K562 (cell line): ENCODE measurements around the gene LMBR1L. TPM values are rescaled to one million over a fixed set of nuclear protein-coding genes. Genes with fewer than 3 reads are reported as not detected.
A peak's percentile ranks its signal among the peaks of the same experiment; 100 is the strongest.

Source experiments
- AFF1 ChIP-seq, 2 experiments: fragments of 450-650 bp; IDR thresholded peaks; 2 replicates each; pipeline ENCODE4 v1.6.1; 2018; ENCODE audit warnings: mild to moderate bottlenecking in 2 of 2, low read depth in 1 of 2; ENCODE audit not compliant: partially characterized antibody in 2 of 2
- BCLAF1 ChIP-seq, 2 experiments: fragments of 450-650 bp in 1 of 2; IDR thresholded peaks; 2 replicates each; pipeline ENCODE4 v1.6.1; 2011 to 2017; ENCODE audit warnings: low read depth in 2 of 2, antibody characterized with exemption in 1 of 2, borderline replicate concordance in 1 of 2, low read length in 1 of 2, mild to moderate bottlenecking in 1 of 2, mixed read lengths in 1 of 2; ENCODE audit not compliant: control insufficient read depth in 1 of 2
- EGR1 ChIP-seq: fragments of 450-650 bp; conservative IDR thresholded peaks from 2 replicates; pipeline ENCODE4 v1.6.1; 2017; ENCODE audit warnings: mild to moderate bottlenecking
- ESRRA ChIP-seq: fragments of 450-650 bp; IDR thresholded peaks from 2 replicates; pipeline ENCODE4 v1.6.1; 2014; ENCODE audit warnings: low read depth, mild to moderate bottlenecking, moderate library complexity, borderline replicate concordance
- FOXM1 ChIP-seq, 2 experiments: fragments of 450-650 bp in 1 of 2; sonication (generic) in 1 of 2; formaldehyde crosslinking in 1 of 2; IDR thresholded peaks; 2 replicates each; pipeline versions ENCODE4 v1.6.1 to v1.9.0; 2017 to 2022; ENCODE audit warnings: low read depth in 2 of 2, mild to moderate bottlenecking in 2 of 2, missing genetic modification reagents in 1 of 2, moderate library complexity in 1 of 2
- LCOR ChIP-seq: sonication (generic); formaldehyde crosslinking; IDR thresholded peaks from 2 replicates; pipeline ENCODE4 v1.8.0; 2022; ENCODE audit warnings: mild to moderate bottlenecking, missing genetic modification reagents
- NCOR1 ChIP-seq: fragments of 450-650 bp; IDR thresholded peaks from 2 replicates; pipeline ENCODE4 v1.6.1; 2016; ENCODE audit warnings: mild to moderate bottlenecking, moderate library complexity
- POLR2H ChIP-seq: IDR thresholded peaks from 2 replicates; pipeline ENCODE4 v1.6.1; 2016; ENCODE audit warnings: missing genetic modification characterization, low read depth, mild to moderate bottlenecking, control low read depth, missing compliant biosample characterization, moderate library complexity
- RFX7 ChIP-seq: fragments of 250-450 bp; sonication (Bioruptor Pico); IDR thresholded peaks from 2 replicates; pipeline ENCODE4 v1.5.1; 2021; ENCODE audit warnings: mild to moderate bottlenecking
- YBX1 ChIP-seq: fragments of 450-650 bp; IDR thresholded peaks from 2 replicates; pipeline ENCODE4 v1.7.1; 2016; ENCODE audit warnings: mild to moderate bottlenecking
- ZNF324 ChIP-seq: fragments of 250-450 bp; sonication (Bioruptor Pico); IDR thresholded peaks from 2 replicates; pipeline ENCODE4 v1.4.0; 2020; ENCODE audit warnings: mild to moderate bottlenecking
- ZNF518B ChIP-seq: fragments of 250-450 bp; sonication (Bioruptor Pico); IDR thresholded peaks from 2 replicates; pipeline ENCODE4 v1.5.0; 2021; ENCODE audit warnings: mild to moderate bottlenecking, moderate library complexity
- polyA plus RNA-seq, 8 experiments: library from polyadenylated mRNA; depleted of rRNA in 4 of 8; stranded (reverse) in 5 of 8; unstranded in 3 of 8; fragments of >200 nt; fragmentation: Nextera tagmentation in 2 of 8; fragmentation: Illumina TruSeq in 1 of 8; extraction: Ambion mirVana in 2 of 8; extraction: Trizol in 1 of 8; gene quantifications; 2 replicates each; pipeline versions ENCODE4 v1.2.1 to v1.2.3, GENCODE V29; 2011 to 2014; ENCODE audit warnings: inconsistent platforms in 1 of 8, missing spikeins in 1 of 8
- total RNA-seq, 7 experiments: library from RNA; depleted of rRNA in 6 of 7; stranded (reverse); fragments of >200 nt in 6 of 7; fragmentation: Illumina TruSeq in 2 of 7; extraction: Trizol in 2 of 7; gene quantifications; 2 replicates each; pipeline versions ENCODE4 v1.2.1 to v1.2.3, GENCODE V29; 2011 to 2021; ENCODE audit warnings: low replicate concordance in 1 of 7

LMBR1L gene
- total and polyA plus RNA-seq, 9 of the 15 experiments (the other 6 are each of a cell fraction or from before 2014, with no cell fraction given): 2.5 to 57.0 (median 31.1) TPM

- TF ChIP-seq POLR2H (tag) (peak; percentile 61; the same call in 1 of the 2 replicates), AFF1 (IDR thresholded peaks at IDR 0.05; ENCODE audit: low read depth in 1 of 2, partially characterized antibody in 2 of 2) (peak; percentile 18 to 57), BCLAF1 (IDR thresholded peaks at IDR 0.05; ENCODE audit: borderline replicate concordance in 1 of 2, control insufficient read depth in 1 of 2, low read depth in 2 of 2, low read length in 1 of 2) (peak; percentile 43 to 78; a peak in 3 of 4 replicates), ZNF518B (CRISPR knock-in tag) (peak; percentile 30; the same call in 1 of the 2 replicates), NCOR1 (peak; percentile 34; the same call in 1 of the 2 replicates), YBX1 (no peak), FOXM1 (IDR thresholded peaks at IDR 0.05; ENCODE audit: low read depth) (no peak), FOXM1 (CRISPR knock-in tag; IDR thresholded peaks at IDR 0.05; ENCODE audit: low read depth) (no peak), ZNF324 (CRISPR knock-in tag) (0 out of 2 replicates have a peak, but pooled peaks have one; percentile 8), EGR1 (0 out of 2 replicates have a peak, but pooled peaks have one; percentile 2), ESRRA (no peak), RFX7 (peak; percentile 57), LCOR (CRISPR knock-in tag) (no peak; the same call in 1 of the 2 replicates)
Observed at GRCh38 chr12:49126852-49127763, 16.5 kb upstream of the LMBR1L start (continued).
